T-helper 1 cell treated with Interleukin-12 subunit alpha and Interleukin-12 subunit beta and Interleukin-4 antibody, amounts not matched to agents 30 ng/mL and 1 ng/mL, for 36 hours (primary cell): ENCODE data around the gene RPE65. TPM values are rescaled to one million over a fixed set of nuclear protein-coding genes. Genes with fewer than 3 reads are reported as not detected.
"Not testable (repeated sequence)": the region's sequence is repeated elsewhere in the genome, so short reads cannot be mapped to it uniquely, and the experiment has no call there.

Source experiments
- intact Hi-C: fragments of 100-400 bp; cut with micrococcal nuclease; formaldehyde crosslinking; loops from one replicate; pipeline ENCODE4 v1.15.1; 2024
- total RNA-seq: library from RNA; stranded (reverse); gene quantifications from 2 replicates; pipeline ENCODE4 v1.2.3, GENCODE V29; 2022

Gene RPE65
- total RNA-seq, 1 donor from 2014 or later, result not detected

DNA sequence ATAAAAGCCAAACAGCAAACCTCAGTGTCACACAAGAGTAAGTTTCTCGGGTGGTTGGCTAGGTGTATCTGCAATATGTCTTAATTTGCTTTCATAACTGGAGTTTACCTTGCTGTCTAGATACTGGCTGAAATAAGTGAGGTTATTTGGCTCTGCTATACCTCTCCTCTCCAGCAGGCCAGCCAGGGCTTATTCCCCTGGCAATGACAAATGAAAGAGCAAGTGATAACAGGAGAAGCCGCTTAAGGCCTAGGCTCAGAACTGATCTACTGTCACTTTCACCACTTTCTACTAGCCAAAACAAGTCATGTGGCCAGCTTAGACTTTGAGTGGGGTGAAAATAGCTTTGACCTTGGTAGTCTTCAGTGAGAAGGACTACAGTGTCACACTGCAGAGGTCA lies 4.8 kb upstream of the RPE65 start:
- intact Hi-C loops, result no loop called here

DNA sequence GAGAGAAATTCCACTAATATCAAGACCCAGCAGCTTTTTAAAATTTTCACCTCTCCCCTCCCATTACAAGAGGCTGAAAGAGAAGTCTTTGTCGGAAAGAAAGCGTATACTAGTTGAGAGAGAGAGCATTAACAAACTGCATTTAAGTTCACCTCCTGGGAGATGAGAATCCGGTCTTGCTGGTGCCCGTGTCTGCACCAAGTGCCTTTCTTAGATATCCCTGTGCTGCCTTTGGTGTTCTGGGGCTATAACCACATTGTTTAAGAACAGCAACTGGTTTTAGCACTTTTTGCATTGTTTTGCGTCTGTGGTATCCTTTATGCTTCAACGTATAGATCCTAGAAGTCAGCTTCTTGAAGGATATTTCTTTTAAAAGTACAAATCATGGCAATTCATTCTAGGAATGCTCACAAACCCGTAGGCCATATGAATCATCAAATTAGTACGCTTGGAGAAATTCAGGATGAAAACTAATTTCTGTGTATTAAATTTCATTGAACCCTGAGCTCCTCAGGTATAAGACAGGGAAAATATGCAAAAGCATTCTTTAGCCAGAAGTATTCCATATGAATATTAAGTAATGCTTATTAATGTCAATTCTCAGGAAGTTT lies 3.4 kb upstream of the RPE65 start:
- intact Hi-C loops, result no loop called here

DNA sequence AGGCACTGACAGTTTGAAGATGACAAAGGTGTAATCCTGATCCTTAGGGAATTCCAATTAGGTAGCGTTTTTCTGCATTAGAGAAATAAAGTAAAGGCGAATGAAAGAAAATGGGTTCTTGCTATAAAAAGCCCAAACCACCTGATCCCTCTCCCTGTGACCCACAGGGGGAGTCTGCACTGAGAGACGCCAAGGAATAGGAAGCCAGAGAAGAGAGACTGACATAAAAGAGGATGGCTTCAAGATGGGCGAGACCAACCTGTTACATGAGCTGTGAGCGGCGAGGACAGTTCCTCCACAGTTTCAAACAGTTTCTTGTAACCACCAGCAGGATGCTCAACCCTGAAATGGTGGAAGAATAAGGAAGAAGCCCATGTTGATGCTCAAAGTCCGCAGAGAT lies 1.4 kb downstream of the RPE65 start:
- intact Hi-C loops, result no loop called here

DNA sequence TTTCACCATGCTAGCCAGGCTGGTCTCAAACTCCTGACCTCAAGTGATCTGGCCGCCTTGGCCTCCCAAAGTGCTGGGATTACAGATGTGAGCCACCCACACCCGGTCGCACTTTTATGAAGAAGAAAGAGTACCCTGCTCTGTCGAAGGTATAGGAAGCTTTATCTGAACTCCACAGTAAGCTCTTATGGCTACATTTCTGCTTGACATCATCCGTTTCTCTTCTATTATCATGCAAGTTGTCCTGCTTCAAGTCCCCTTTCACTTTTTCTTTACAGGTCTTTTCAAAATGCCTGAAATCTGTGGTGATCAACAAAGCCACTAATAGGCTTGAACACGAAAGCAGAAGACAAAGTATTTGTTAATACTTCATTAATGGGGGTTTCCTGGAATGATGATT lies 4.0 kb downstream of the RPE65 start:
- intact Hi-C loops, result no loop called here

DNA sequence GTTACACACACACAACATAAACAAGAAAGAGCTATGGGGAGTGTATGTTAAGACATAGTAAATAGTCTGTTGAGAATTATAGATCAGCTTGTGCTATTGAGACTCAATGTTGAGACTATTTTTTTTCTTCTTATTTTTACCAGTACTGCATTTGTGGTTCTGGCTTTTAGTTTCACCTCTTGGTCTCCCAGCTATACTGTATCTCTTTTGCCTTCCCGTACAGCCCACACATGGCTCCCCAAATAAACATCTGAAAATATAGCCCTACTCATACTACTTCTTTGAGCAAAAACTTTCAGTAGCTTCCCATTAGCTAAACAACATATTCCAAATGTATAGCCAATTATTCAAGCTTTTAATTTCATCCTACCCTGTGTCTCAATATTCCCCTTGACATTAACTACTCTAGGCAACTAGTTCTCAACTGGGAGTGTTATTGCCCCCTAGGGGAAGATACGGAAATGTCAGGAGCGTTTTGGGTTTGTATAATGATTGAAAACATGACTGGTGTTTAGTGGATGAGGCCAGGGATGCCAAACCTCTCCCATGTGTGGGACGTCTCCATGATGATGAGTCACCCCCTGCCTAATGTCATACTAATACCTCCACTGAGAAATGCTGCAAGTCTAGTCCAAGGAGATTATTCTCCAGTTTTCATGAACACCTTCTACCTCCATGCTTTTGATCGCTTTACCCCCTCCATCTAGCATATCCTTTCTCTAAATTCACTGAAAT lies 6.8 kb downstream of the RPE65 start:
- intact Hi-C loops, result loop anchor here (1.0 kb wide), 1 partner anchor 323 kb away; no protein-coding TSS in a partner anchor

DNA sequence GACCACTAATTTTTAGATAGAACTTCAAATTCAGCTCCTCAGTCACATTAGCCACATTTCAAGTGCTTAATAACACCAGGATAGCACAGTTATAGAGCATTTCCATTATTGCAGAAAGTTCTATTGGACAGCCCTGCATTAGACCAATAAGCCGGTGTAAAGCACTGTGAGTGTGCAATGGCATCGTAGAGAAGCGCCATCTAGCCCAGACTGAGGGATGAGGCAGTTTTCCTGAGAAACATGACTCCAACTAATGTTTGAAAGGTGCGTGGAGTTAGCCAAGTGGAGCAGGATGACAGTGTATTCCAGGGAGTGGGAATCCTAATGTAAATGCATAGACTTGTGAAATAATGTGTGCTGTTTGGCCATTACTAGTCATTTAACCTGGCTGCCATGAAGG lies 7.7 kb downstream of the RPE65 start:
- intact Hi-C loops, result no loop called here

DNA sequence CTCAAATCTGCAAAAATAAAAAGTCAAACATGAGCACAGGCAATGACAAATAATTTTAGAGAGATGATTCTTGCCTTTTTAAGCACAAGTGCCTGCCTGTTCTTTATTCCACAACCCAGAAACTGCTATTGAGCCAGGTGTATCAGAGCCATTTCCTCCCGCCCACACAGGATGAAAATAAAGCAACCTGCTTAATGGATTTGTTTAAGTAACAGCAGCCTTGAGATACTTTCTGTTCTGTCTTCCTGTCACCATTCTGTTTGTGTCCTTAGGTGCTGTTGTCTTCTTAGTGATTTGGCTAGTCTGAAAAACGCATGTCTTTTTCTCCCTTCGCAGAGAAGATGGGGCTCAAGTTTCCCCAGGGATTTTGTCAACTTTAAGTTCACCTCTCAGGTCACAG lies 11.4 kb downstream of the RPE65 start:
- intact Hi-C loops, result no loop called here

DNA sequence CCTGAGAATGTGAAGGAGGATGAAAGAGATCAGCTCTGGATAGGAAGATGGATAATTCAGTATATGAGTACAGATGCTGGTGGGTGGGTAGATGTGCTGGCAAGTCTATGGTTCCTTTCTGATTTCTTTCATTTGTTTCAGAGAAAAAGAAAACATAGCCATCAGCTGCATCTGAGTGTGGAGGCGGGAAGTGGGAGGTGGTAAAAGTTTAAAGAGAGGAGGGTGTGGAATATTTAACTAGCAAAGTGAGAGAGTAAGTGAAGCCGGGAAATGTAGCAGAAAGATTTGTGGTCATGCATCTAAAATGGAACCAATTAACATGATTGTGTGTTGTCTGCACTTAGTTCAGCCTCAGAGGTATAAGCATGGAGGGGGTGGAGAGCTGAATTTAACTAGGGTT lies 16.4 kb downstream of the RPE65 start:
- intact Hi-C loops, result no loop called here

DNA sequence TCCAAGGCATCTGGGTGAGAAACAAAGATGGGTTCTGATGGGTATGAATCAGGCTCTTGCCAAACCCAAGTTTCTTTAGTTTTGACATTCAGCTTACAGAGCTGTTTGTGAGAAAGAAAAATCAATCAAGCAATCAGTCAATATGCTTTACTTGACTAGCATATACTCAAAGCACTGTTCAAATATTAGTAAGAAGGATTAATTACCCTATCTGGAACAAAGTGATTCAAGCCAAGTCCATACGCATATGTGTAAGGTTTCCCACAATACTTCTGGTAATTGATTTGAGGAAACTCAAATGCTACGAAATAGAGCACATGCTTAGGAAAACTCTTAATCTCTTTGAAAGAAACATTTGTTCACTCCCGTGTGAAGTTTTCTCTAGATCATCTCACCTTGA lies 18.7 kb downstream of the RPE65 start:
- intact Hi-C loops, result no loop called here

DNA sequence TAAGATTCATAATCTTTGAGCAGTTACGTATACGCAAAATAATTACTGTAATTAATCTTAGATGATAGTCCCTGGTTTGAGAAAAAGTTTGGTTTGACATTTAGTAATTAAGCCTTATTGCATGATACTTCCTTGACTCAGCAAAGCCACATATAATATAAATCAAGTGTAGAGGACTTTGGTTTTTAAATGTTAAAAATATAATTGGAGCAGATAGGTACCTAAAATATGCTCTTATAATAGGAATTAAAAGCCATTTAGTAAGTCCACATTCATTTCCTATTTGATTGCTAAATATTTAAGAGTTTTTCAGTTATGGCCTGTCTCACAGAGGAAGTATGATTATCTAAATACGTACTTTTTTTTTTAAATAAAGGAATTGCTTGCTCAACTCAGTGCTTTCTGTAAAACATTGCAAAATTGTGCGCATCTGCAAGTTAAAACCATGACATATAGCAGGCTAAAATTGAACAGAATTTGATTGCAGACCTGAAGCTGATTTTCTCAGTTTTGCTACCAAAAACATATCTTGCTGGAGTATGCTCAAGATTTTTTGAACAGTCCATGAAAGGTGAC lies 20.4 kb downstream of the RPE65 start:
- intact Hi-C loops, result no loop called here

DNA sequence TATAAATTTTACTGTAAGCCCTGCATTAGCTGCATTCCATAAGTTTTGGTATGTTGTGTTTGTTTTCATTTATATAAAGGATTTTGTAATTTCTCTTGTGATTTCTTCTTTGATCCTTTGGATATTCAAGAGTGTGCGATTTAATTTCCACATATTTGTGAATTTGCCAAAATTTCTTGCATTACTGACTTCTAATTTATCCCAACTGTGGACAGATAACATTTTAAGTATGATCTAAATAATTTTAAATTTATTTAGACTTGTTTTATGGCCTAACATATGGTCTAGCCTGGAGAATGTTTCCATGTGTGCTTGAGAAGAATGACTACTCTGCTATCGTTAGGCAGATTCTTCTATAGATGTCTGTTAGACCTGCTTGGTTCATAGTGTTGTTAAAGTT lies 23.2 kb downstream of the RPE65 start:
- intact Hi-C loops, result no loop called here

DNA sequence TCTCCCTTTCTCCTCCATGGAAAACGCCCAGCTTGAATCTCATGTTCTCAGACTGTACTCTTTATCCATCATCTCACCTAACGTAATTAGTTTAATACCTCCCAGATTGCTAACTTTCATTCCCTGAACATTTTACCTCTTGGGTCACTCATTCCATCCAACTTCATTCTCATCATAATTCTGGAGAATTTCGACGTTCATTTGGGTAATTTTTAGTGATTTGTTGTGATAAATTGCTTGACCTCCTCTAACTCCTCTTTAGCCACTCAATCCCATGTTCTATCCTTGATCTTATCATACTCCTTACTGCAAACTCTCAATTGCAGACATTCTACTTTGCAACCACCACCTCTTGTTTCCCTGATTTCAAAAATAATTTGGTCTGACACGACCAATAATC lies 28.4 kb downstream of the RPE65 start:
- intact Hi-C loops, result no loop called here

DNA sequence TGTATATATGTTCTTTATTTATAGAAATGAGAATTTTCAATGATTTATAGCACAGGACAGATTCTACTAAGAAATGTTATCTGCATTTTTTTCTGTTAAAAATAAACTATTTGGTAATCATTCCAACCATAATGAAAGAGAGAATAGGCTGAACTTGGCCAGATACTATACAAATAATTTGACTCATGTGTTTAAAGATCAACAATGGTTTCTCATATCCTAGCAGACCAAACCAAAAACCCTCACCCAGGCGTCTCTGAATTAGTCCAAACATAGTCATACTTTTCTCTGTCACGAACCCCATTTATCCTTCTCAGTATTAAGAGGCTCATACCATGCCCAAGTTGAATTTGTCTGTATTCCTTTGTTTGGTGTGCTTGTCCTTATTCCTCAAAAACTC lies 40.3 kb downstream of the RPE65 start:
- intact Hi-C loops, result no loop called here

DNA sequence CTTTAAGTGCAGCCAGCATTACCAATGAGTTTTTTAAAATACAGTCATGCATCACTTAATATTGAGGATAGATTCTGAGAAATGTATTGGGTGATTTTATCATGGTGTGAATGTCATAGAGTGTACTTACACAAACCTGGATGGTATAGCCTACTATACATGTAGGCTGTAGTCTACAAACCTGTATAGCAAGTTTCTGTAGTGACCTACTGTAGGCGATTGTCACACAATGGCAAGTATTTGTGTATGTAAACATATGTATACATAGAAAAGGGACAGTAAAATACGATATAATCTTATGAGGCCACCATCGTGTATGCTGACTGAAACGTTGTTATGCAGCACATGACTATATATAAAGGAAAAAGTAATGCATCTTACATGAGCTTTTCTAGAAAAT lies 48.2 kb downstream of the RPE65 start:
- intact Hi-C loops, result no loop called here

DNA sequence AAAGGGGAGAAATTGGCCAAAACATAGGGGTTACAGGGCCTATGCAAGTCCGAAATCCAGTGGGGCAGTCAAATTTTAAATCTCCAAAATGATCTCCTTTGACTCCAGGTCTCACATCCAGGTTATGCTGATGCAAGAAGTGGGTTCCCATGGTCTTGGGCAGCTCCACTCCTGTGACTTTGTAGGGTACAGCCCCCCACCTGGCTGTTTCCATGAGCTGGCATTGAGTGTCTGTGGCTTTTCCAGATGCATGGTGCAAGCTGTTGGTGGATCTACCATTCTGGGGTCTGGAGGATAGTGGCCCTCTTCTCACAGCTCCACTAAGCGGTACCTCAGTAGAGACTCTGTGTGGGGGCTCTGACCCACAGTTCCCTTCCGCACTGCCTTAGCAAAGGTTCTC lies 54.2 kb downstream of the RPE65 start:
- intact Hi-C loops, result not testable (repeated sequence)

DNA sequence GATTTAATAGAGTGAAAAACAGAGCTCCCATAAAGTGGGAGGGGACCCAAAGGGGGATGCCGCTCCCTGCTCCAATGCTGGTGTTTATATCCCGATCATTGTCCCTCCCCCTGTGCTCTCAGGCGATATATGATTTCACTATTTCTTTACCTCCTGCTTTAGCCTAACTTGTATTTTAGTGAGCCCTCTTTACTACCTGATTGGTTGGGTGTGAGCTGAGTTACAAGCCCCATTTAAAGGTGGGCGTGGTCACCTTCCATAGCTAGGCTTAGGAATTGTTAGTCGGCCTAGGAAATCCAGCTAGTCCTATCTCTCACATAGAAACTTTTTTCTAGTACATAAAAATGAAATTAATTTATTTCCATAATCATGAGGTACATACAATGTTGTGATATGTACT lies 57.3 kb downstream of the RPE65 start:
- intact Hi-C loops, result not testable (repeated sequence)

DNA sequence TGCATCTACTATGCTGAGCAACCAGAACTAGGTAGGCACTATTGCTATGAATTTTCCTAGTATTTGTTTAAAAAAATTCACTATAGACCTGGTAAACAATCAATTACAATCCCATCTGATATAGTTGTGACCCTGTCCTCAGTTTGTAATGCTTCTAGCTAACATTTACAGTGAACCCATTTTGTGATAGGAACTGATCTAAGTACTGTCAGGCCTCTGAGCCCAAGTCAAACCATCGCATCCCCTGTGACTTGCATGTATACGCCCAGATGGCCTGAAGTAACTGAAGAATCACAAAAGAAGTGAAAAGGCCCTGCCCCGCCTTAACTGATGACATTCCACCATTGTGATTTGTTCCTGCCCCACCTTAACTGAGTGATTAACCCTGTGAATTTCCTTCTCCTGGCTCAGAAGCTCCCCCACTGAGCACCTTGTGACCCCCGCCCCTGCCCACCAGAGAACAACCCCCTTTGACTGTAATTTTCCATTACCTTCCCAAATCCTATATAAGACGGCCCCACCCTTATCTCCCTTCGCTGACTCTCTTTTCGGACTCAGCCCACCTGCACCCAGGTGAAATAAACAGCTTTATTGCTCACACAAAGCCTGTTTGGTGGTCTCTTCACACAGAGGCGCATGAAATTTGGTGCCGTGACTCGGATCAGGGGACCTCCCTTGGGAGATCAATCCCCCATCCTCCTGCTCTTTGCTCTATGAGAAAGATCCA lies 63.8 kb downstream of the RPE65 start:
- intact Hi-C loops, result not testable (repeated sequence)

DNA sequence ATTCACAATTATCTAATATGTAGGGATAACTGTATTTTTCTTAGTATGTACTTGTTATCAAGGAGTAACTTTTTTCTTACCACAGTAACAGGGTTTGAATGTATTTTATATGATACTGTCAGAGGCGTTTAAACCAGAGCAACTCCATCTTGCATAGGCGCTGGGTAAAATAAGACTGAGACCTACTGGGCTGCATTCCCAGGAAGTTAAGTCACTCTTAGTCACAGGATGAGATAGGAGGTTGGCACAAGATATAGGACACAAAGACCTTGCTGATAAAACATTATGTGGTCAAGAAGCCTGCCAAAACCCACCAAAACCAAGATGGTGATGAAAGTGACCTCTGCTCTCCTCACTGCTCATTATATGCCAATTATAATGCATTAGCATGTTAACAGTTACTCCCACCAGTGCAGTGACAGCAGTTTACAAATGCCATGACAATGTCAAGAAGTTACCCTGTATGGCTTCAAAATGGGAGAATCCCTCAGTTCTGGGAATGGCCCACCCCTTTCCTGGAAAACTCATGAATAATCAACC lies 64.8 kb downstream of the RPE65 start:
- intact Hi-C loops, result no loop called here

DNA sequence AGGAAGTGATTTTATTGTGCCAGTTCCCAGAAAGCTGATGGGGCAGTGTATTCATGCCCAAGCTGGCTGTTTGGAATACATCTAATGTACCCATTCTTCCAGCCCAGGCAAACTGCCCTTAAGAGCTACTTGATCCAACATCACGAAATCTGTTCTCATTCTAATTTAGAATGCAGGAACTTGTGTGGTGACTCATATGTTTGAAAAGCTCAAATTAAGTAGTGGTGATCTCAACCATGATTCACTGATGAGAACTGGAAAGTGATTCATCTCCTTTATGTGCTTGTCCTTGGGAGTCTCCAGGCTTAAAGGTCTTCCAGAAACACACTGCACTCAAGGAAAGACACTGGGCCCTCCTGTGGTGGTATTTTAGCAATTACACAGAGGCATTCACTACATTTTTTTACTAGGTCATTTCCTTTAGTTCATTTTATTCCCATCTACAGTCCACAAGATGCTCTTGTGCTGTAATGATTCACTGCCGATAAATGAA lies 65.4 kb downstream of the RPE65 start:
- intact Hi-C loops, result no loop called here

DNA sequence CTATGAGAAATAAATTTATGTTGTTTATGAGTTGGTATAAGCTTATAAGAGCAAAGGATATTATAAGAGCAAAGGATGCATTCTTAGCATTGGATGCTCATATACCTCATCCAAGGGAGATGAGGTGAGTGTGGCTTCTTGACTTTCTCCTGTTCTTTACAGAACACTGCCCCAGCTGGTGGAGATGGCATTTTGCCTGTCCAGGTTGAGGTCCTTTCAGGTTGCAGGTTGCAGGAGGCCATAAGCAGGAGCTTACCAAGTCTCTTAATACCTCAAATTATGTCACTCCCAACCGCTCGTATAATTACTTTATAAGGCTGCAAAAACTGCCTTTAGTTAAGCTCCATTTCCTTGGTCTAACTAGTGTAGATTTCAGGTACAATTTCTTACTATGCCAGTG lies 66.7 kb downstream of the RPE65 start:
- intact Hi-C loops, result no loop called here

DNA sequence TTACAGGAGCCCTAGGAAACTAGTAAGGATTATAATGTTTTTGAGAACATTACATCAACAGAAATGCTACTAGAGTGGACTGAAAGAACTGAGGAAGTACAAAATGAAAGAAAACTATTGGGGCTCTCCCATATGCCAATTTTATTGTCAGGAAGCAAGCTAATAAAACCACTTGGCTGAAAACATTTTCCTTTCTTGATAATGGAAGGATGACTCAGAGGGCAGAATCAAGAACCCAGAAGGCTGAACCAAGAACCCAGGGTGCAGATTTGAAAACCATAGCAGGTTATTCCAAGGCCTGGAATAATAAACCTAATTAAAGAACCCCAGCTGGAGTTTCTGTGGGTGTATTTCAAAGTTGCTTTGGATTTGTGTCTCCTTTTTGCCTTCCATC lies 70.7 kb downstream of the RPE65 start:
- intact Hi-C loops, result no loop called here
